Stimulated activated CD4-positive, alpha-beta T cell treated with anti-CD3 and anti-CD28 coated beads, Interleukin-1b, Interleukin-23, amount 100 ng/mL, for 48 hours (primary cell): Measurements from ENCODE around the gene ATF7.
"Not testable (repeated sequence)": the region's sequence is repeated elsewhere in the genome, so short reads cannot be mapped to it uniquely, and the experiment has no call there.

Source experiments
- DNase-seq: peaks from one replicate; pipeline ENCODE4 v3.0.0-alpha.2; 2020

ATF7 gene

GRCh38 chr12:53594897-53595615 lies 31.1 kb downstream of the ATF7 start:
- DNase-seq = no peak

GRCh38 chr12:53593707-53594106 lies 32.5 kb downstream of the ATF7 start:
- no peak for DNase-seq

- DNase-seq = no peak
Observed at GRCh38 chr12:53593031-53593430, 33.2 kb downstream of the ATF7 start.

- DNase-seq = no peak
Observed at GRCh38 chr12:53592426-53592825, 33.8 kb downstream of the ATF7 start.

- no peak for DNase-seq
Observed at GRCh38 chr12:53591301-53592206, 34.6 kb downstream of the ATF7 start.

- no peak for DNase-seq
Observed at GRCh38 chr12:53590652-53591051, 35.5 kb downstream of the ATF7 start.

- DNase-seq = no peak
Observed at GRCh38 chr12:53589915-53590314, 36.3 kb downstream of the ATF7 start.

- no peak for DNase-seq
Observed at GRCh38 chr12:53589423-53589822, 36.8 kb downstream of the ATF7 start.

GRCh38 chr12:53588123-53588522 lies 38.1 kb downstream of the ATF7 start:
- no peak for DNase-seq

GRCh38 chr12:53586745-53587144 lies 39.4 kb downstream of the ATF7 start:
- DNase-seq = no peak

GRCh38 chr12:53585448-53586125 lies 40.6 kb downstream of the ATF7 start:
- no peak for DNase-seq

- no peak for DNase-seq
Observed at GRCh38 chr12:53579545-53579955, 46.6 kb downstream of the ATF7 start.

GRCh38 chr12:53578783-53579182 lies 47.4 kb downstream of the ATF7 start:
- no peak for DNase-seq

- DNase-seq = no peak
Observed at GRCh38 chr12:53577941-53578352, 48.2 kb downstream of the ATF7 start.

- peak; percentile 16 for DNase-seq
Observed at GRCh38 chr12:53575502-53576249, 50.5 kb downstream of the ATF7 start.

- DNase-seq = no peak
Observed at GRCh38 chr12:53572134-53572758, 53.9 kb downstream of the ATF7 start.

- no peak for DNase-seq
Observed at GRCh38 chr12:53571295-53571694, 54.9 kb downstream of the ATF7 start.

- DNase-seq = no peak
Observed at GRCh38 chr12:53568809-53569557, 57.2 kb downstream of the ATF7 start.

- no peak for DNase-seq
Observed at GRCh38 chr12:53567961-53568808, 58.0 kb downstream of the ATF7 start.

- DNase-seq = not testable (repeated sequence)
Observed at GRCh38 chr12:53565376-53565775, 60.8 kb downstream of the ATF7 start.

GRCh38 chr12:53564941-53565340 lies 61.2 kb downstream of the ATF7 start:
- no peak for DNase-seq
